HEK293 (cell line): ENCODE data around the gene LRP1B.

Experiments used
- AEBP2 ChIP-seq: fragments of 450-650 bp; formaldehyde crosslinking; IDR thresholded peaks from 2 replicates; pipeline ENCODE4 v1.5.1; 2016; ENCODE audit warnings: missing biosample characterization, missing genetic modification characterization, borderline replicate concordance
- CTCF ChIP-seq: fragments of 450-650 bp; formaldehyde crosslinking; IDR thresholded peaks from 2 replicates; pipeline ENCODE4 v1.5.1; 2016; ENCODE audit warnings: missing biosample characterization, missing genetic modification characterization
- PRDM1 ChIP-seq: fragments of 450-650 bp; formaldehyde crosslinking; IDR thresholded peaks from 2 replicates; pipeline ENCODE4; 2016; ENCODE audit warnings: missing biosample characterization, missing genetic modification characterization
- PRDM6 ChIP-seq: fragments of 450-650 bp; formaldehyde crosslinking; IDR thresholded peaks from 2 replicates; pipeline ENCODE4 v1.5.1; 2017; ENCODE audit warnings: missing biosample characterization, missing genetic modification characterization
- ZBTB26 ChIP-seq: fragments of 450-650 bp; formaldehyde crosslinking; optimal IDR thresholded peaks from 2 replicates; pipeline ENCODE3; 2016; ENCODE audit warnings: missing biosample characterization, mild to moderate bottlenecking, missing genetic modification characterization

- TF ChIP-seq AEBP2 (tag by site-specific recombination), result no peak
- TF ChIP-seq CTCF (tag by site-specific recombination), result no peak
- TF ChIP-seq PRDM6 (tag by site-specific recombination), result no peak
- TF ChIP-seq ZBTB26, result no peak
- no peak for TF ChIP-seq PRDM1
These were observed 1489.7 kb downstream of the LRP1B start for GRCh38 chr2:140641163-140641562.
